Esophagus squamous epithelium (tissue), 4 donors: ENCODE data around the gene B3GALT4.
"Not testable (repeated sequence)": the region's sequence is repeated elsewhere in the genome, so short reads cannot be mapped to it uniquely, and the experiment has no call there.

Experiments used
- CTCF ChIP-seq, 6 experiments: fragments of 450-650 bp in 4 of 6; fragments of 200-600 bp in 2 of 6; sonication (generic) in 2 of 6; IDR thresholded peaks; one replicate each; pipeline ENCODE4 v1.5.1; 2016 to 2019; ENCODE audit warnings: antibody characterized with exemption in 6 of 6, mild to moderate bottlenecking in 4 of 6, moderate library complexity in 4 of 6
- POLR2A ChIP-seq, 4 donors: fragments of 450-650 bp; IDR thresholded peaks; one replicate each; pipeline ENCODE4 v1.6.1; 2017; ENCODE audit warnings: antibody characterized with exemption in 4 of 4, mild to moderate bottlenecking in 4 of 4, moderate library complexity in 3 of 4

GRCh38 chr6:33262490-33262889, 14.4 kb upstream of the B3GALT4 start:
- TF ChIP-seq CTCF, POLR2A (IDR thresholded peaks at IDR 0.05): not testable (repeated sequence)
